Inferior parietal cortex (tissue), 1 donor: ENCODE results near the gene NAPG.
"Not testable (repeated sequence)": the region's sequence is repeated elsewhere in the genome, so short reads cannot be mapped to it uniquely, and the experiment has no call there.

Experiments used
- DNase-seq: peaks from one replicate; pipeline ENCODE4 v3.0.0-alpha.2; 2016; ENCODE audit errors: extremely low spot score

NAPG gene

GRCh38 chr18:10579079-10579867 lies 53.4 kb downstream of the NAPG start:
- DNase-seq, result no peak

DNA sequence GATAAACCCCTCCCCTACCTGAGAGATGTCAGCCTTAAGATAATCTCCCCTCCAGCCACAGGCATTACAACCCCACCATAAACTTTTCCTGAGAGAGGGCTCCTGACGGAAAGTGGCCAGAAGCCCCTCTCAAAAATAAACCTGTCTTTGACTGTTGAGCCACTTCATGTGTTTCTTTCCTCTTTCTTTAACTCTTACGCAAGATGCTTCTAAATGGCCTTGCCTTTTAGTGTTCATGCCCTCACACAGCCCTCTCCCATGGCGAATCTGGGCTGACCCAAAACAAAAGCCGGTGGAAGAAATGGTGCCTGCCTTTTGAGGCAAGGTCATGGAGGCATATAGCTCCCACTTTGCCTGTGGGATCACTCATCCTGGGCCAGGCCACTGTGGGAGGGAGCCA lies 54.4 kb downstream of the NAPG start:
- no peak for DNase-seq

GRCh38 chr18:10585260-10585659 lies 59.4 kb downstream of the NAPG start:
- DNase-seq, result no peak

DNA sequence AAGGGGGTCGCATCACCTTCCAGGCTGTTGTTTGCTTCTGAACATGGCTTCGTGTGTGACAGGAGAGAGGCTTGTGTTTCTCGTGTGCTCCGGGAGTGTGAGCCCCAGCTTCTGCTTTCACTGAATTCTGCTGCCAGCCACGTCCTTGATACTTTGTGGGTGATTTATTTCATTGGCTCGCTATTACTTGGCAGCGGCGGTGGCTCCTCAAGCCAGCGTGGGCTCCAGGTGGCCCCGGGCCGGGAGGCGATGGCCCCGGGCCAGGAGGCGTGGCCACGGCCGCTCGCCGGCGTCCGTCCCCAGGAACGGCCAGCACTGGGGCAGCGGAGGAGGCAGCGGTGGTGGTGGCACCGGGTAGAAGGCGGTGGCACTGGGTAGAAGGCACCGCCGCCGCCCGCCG lies 63.1 kb downstream of the NAPG start:
- DNase-seq, result no peak

- no peak for DNase-seq
These were observed 64.6 kb downstream of the NAPG start for GRCh38 chr18:10590412-10590811.

DNA sequence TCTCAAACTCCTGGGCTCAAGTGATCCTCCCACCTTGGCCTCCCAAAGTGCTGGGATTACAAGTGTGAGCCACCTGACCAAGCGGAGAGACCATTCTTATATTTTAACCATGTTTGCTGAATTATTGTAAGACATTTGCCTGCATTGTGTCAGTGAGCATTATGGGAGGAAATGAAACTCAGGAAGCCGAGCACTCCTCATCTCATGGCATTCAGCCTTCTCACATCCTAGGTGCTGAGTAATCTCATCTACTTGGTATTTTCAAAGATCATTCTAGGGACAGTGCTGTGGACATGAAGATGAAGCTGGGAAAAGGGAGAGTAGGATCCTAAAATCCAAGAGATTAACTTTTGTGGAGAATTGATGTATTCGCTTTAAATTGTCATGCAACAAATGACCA lies 66.1 kb downstream of the NAPG start:
- no peak for DNase-seq

GRCh38 chr18:10593366-10594022 lies 67.7 kb downstream of the NAPG start:
- not testable (repeated sequence) for DNase-seq

GRCh38 chr18:10595917-10596316 lies 70.1 kb downstream of the NAPG start:
- DNase-seq, result not testable (repeated sequence)

GRCh38 chr18:10597695-10598094 lies 71.9 kb downstream of the NAPG start:
- not testable (repeated sequence) for DNase-seq

DNA sequence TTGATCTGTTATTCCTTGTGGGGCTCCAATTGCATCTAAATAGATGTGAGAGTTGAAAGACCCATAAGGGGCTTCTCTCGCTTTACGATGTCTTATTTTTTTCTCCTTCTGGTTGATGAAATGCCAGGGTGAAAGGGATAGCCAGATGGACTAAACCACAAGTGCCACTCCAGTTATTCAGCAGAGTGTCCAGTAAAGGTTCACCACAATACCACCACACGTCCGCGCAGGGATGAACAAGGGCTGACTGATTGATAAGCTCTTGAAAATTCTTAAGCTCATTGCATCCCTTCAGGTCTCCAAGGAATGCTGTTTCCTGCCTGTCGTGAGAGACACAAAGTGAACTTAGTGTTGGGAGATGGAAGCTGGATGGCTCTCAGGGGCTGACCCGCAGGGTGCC lies 74.9 kb downstream of the NAPG start:
- not testable (repeated sequence) for DNase-seq
